Measurements from ENCODE around the gene BMP7.

Gene BMP7

DNA sequence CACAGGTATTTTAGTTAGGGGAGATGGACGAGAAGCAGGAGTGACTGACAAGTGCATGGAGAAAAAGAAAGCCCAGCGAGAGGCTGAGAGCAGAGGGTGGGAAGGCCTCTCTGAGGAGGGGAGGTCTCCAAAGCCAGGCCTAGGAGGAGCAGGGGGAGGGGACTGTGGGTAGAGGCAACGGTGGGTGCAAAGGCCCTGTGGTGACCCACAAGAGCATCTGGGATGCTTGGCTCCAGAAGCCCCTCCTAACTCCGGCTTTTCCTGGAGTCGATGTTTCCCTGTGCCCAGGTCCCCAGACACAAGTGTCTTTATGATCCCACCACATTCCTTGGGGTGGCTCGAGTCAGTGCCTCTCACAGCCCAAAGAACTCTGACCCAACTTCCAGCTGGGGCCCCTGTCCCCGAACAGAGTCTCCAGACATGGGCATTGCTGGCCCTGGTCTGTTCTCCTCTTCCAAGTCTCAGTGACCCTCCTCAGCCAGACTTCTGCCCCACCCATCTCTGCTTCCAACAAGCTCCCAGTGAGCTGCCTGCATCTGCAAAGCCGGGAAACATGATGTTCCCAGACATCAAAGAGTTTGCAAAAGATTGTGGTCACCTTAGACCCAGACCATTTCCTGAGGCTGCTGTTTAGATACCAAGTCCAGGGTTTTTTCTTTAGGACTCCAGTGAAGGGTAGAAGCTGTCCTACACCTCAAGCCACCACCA lies 11.1 kb upstream of the BMP7 start:
- Histone ChIP-seq H3K27me3 (ENCODE audit: control insufficient read depth in 1 of 2, insufficient read depth in 2 of 2, low read length in 2 of 2) (peaks cover 3 to 4% of the 10 kb centered on the region in 2 donors), H3K27ac (ENCODE audit: low read depth, low read length) (no peak overlapping the region), H3K4me1 (ENCODE audit: control insufficient read depth in 1 of 2, insufficient read depth in 2 of 2, low read length in 2 of 2) (no peaks in the 10 kb centered on the region), H3K9ac (ENCODE audit: low read depth in 1 of 2, low read length in 2 of 2) (no peak overlapping the region), H3K36me3 (ENCODE audit: control insufficient read depth in 1 of 2, insufficient read depth in 2 of 2, low read length in 2 of 2) (no peaks in the 10 kb centered on the region), H3K4me3 (ENCODE audit: low read depth in 1 of 2, low read length in 2 of 2) (no peak overlapping the region), H3K9me3 (ENCODE audit: control insufficient read depth in 1 of 2, low read length in 2 of 2) (no peaks in the 10 kb centered on the region)

DNA sequence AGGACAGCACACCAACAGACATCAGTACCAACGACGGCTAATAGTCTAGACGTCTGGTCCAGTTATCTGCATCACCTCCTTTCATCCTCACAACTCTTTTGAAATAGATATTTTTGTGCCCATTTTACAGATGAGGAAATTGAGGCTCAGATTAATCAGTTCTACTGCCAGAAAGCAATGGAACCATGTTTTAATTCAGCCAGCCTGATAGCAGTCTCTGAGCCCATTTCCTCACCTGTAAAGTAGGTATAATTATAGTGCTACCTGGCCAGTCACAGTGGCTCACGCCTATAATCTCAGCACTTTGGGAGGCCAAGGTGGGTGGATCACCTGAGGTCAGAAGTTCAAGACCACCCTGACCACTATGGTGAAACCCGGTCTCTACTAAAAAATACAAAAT lies 9.8 kb upstream of the BMP7 start:
- Histone ChIP-seq H3K27me3 (ENCODE audit: control insufficient read depth in 1 of 2, insufficient read depth in 2 of 2, low read length in 2 of 2) (peaks cover 3 to 4% of the 10 kb centered on the region in 2 donors), H3K4me3 (ENCODE audit: low read depth in 1 of 2, low read length in 2 of 2) (no peak overlapping the region)

DNA sequence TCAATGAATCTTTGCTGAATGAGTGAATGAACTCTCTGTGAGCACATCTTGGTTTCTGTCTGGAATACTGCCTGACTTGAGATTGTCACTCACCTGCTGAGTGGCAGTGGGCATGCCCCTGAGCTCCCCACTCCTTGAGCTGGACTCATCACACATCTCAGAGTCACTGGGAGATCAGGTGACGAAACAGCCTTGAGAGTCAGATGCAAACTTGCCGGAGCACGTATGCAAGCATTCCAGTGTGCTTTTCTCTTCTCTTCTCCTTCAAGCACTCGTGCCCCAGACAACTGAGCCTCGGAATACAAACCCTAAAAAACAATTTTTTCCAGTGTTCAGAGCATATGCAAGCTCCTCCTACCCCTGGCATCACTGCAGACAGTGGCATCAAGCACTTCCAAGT lies 9.4 kb upstream of the BMP7 start:
- no peak overlapping the region for H3K4me3 ChIP-seq (ENCODE audit: low read depth in 1 of 2, low read length in 2 of 2)
- H3K9me3 ChIP-seq (ENCODE audit: control insufficient read depth in 1 of 2, low read length in 2 of 2) = no peaks in the 10 kb centered on the region
- H3K36me3 ChIP-seq (ENCODE audit: control insufficient read depth in 1 of 2, insufficient read depth in 2 of 2, low read length in 2 of 2) = no peaks in the 10 kb centered on the region
- peaks cover 3 to 4% of the 10 kb centered on the region in 2 donors for H3K27me3 ChIP-seq (ENCODE audit: control insufficient read depth in 1 of 2, insufficient read depth in 2 of 2, low read length in 2 of 2)
- no peak overlapping the region for H3K9ac ChIP-seq (ENCODE audit: low read depth in 1 of 2, low read length in 2 of 2)
- no peak overlapping the region for H3K27ac ChIP-seq (ENCODE audit: low read depth, low read length)
- no peaks in the 10 kb centered on the region for H3K4me1 ChIP-seq (ENCODE audit: control insufficient read depth in 1 of 2, insufficient read depth in 2 of 2, low read length in 2 of 2)

More for the DNA sequence above, 9.8 kb upstream of the BMP7 start:
- no peak overlapping the region for H3K9ac ChIP-seq (ENCODE audit: low read depth in 1 of 2, low read length in 2 of 2)
- H3K9me3 ChIP-seq (ENCODE audit: control insufficient read depth in 1 of 2, low read length in 2 of 2) = no peaks in the 10 kb centered on the region
- no peaks in the 10 kb centered on the region for H3K4me1 ChIP-seq (ENCODE audit: control insufficient read depth in 1 of 2, insufficient read depth in 2 of 2, low read length in 2 of 2)
- no peaks in the 10 kb centered on the region for H3K36me3 ChIP-seq (ENCODE audit: control insufficient read depth in 1 of 2, insufficient read depth in 2 of 2, low read length in 2 of 2)
- H3K27ac ChIP-seq (ENCODE audit: low read depth, low read length) = no peak overlapping the region

DNA sequence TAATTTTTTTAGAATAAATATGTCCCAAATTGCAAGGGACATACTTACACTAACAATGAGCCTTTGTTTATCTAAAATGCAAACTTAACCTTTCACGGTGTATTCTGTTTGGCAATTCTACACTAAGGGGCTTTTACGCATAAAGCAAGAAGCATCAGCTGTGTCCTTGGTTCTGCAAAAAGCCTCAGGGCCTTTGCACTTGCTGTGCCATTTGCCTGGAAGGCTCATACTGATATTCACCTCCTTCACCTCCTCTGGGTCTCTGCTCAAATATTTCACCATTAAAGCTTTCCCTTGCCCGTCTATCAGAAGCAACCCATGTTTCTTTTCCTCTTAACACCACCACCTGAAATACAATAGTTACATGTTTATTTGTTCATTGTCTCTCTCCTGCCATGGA lies 8.9 kb upstream of the BMP7 start:
- H3K4me3 ChIP-seq (ENCODE audit: low read depth in 1 of 2, low read length in 2 of 2) = no peak overlapping the region

DNA sequence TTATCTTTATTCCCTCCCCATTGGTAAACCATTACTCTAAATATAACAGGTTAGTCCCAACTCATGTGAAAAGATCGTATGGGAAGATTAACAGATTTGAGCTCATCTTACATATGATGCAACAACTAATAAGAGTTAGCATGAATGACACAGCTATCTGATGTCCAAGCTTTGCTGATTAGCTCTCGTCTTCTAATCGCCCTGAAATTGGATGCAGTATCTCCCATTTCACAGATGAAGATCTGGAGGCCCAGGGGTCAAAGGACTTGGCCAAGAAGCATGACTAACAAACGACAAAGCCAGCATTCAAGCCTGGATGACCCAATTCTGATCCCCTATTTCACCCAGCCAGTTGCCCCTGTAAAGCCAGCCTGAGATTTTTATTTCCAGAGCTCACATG lies 8.4 kb upstream of the BMP7 start:
- no peak overlapping the region for H3K9ac ChIP-seq (ENCODE audit: low read depth in 1 of 2, low read length in 2 of 2)
- no peaks in the 10 kb centered on the region for H3K4me1 ChIP-seq (ENCODE audit: control insufficient read depth in 1 of 2, insufficient read depth in 2 of 2, low read length in 2 of 2)
- no peaks in the 10 kb centered on the region for H3K9me3 ChIP-seq (ENCODE audit: control insufficient read depth in 1 of 2, low read length in 2 of 2)
- H3K4me3 ChIP-seq (ENCODE audit: low read depth in 1 of 2, low read length in 2 of 2) = no peak overlapping the region
- H3K27ac ChIP-seq (ENCODE audit: low read depth, low read length) = no peak overlapping the region
- H3K27me3 ChIP-seq (ENCODE audit: control insufficient read depth in 1 of 2, insufficient read depth in 2 of 2, low read length in 2 of 2) = peaks cover 3 to 4% of the 10 kb centered on the region in 2 donors
- no peaks in the 10 kb centered on the region for H3K36me3 ChIP-seq (ENCODE audit: control insufficient read depth in 1 of 2, insufficient read depth in 2 of 2, low read length in 2 of 2)

More for the DNA sequence above, 8.9 kb upstream of the BMP7 start:
- Histone ChIP-seq H3K36me3 (ENCODE audit: control insufficient read depth in 1 of 2, insufficient read depth in 2 of 2, low read length in 2 of 2) (no peaks in the 10 kb centered on the region), H3K4me1 (ENCODE audit: control insufficient read depth in 1 of 2, insufficient read depth in 2 of 2, low read length in 2 of 2) (no peaks in the 10 kb centered on the region), H3K27ac (ENCODE audit: low read depth, low read length) (no peak overlapping the region), H3K9me3 (ENCODE audit: control insufficient read depth in 1 of 2, low read length in 2 of 2) (no peaks in the 10 kb centered on the region), H3K27me3 (ENCODE audit: control insufficient read depth in 1 of 2, insufficient read depth in 2 of 2, low read length in 2 of 2) (peaks cover 3 to 4% of the 10 kb centered on the region in 2 donors), H3K9ac (ENCODE audit: low read depth in 1 of 2, low read length in 2 of 2) (no peak overlapping the region)

- Histone ChIP-seq H3K4me3 (ENCODE audit: low read depth in 1 of 2, low read length in 2 of 2) (no peak overlapping the region), H3K27me3 (ENCODE audit: control insufficient read depth in 1 of 2, insufficient read depth in 2 of 2, low read length in 2 of 2) (peaks cover 3 to 4% of the 10 kb centered on the region in 2 donors), H3K36me3 (ENCODE audit: control insufficient read depth in 1 of 2, insufficient read depth in 2 of 2, low read length in 2 of 2) (no peaks in the 10 kb centered on the region), H3K4me1 (ENCODE audit: control insufficient read depth in 1 of 2, insufficient read depth in 2 of 2, low read length in 2 of 2) (no peaks in the 10 kb centered on the region), H3K9ac (ENCODE audit: low read depth in 1 of 2, low read length in 2 of 2) (no peak overlapping the region), H3K27ac (ENCODE audit: low read depth, low read length) (no peak overlapping the region), H3K9me3 (ENCODE audit: control insufficient read depth in 1 of 2, low read length in 2 of 2) (no peaks in the 10 kb centered on the region)
Observed at GRCh38 chr20:57274299-57274698, 7.9 kb upstream of the BMP7 start.

DNA sequence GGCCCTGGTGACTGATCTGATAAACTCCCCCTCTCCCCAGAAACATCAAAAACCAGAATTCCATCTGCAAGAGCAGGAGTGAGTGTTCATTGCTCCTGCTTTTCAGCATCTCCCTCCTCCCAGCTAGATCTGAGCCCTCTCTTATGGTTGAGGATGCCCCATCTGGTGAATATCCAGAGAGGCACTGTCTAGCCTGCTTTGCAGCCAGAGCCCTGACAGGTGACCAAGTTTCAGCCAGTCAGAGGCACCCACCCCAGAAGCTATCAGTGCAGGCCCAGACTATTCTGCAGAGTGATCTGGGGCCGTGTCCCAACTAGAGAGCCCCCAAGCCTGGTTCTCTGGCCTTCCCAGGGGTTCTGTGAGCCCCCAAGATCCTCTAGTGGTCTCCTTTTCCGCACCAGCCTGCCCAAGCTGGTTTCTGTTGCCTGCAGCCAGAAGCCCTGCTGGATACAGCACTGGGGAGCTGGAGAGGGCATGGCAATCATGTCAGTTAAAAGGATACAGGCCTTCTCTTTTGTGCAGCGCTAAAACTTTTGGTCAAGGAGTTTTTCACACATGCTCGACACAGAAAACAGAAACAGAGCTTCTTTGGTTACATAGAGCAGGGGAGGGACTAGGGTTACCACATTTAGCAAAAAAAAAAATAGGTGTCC lies 6.6 kb upstream of the BMP7 start:
- no peaks in the 10 kb centered on the region for H3K9me3 ChIP-seq (ENCODE audit: control insufficient read depth in 1 of 2, low read length in 2 of 2)
- H3K4me3 ChIP-seq (ENCODE audit: low read depth in 1 of 2, low read length in 2 of 2) = no peak overlapping the region
- no peaks in the 10 kb centered on the region for H3K4me1 ChIP-seq (ENCODE audit: control insufficient read depth in 1 of 2, insufficient read depth in 2 of 2, low read length in 2 of 2)
- H3K27ac ChIP-seq (ENCODE audit: low read depth, low read length) = no peak overlapping the region
- H3K36me3 ChIP-seq (ENCODE audit: control insufficient read depth in 1 of 2, insufficient read depth in 2 of 2, low read length in 2 of 2) = no peaks in the 10 kb centered on the region
- H3K27me3 ChIP-seq (ENCODE audit: control insufficient read depth in 1 of 2, insufficient read depth in 2 of 2, low read length in 2 of 2) = peaks cover 5 to 10% of the 10 kb centered on the region in 2 donors
- no peak overlapping the region for H3K9ac ChIP-seq (ENCODE audit: low read depth in 1 of 2, low read length in 2 of 2)

DNA sequence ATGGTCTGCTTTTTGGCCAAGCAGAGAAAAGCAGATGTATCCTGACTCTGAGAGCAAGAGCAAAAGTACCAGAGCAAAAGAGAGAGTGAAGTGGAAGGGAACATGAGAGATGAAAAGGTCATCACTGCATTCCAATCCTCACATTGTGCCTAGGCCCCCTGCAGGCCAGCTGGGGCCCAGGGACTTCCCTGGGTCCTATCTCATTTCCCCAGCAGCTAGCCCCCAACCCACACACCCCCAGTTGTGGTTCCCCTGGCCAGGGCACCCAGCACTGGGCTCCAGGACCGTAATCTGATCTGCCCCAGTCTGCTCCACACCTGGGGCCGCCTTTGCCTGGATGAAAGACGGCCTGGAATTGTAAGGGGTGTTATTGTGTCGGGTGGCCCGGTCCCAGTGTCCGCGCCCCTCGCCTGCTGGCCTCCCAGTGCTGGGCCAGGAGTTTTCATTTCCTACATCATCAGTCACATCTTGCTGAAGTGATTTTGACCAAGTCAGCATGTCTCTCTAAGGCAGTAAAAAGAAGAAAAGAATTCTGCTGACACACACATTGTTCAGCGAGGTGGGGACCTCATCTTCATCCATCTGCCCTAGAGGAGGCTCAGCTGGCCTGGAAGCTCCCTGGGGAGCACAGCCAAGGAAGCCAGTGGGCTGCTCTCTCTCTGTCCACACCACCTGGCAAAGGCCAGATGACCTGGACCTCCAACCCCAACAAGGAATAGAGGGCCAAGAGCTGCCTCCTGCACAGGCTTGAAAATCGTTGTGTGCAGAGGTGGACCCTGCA lies 4.0 kb upstream of the BMP7 start:
- H3K9me3 ChIP-seq (ENCODE audit: control insufficient read depth in 1 of 2, low read length in 2 of 2) = no peaks in the 10 kb centered on the region
- H3K4me3 ChIP-seq (ENCODE audit: low read depth in 1 of 2, low read length in 2 of 2) = no peak overlapping the region
- peaks cover 20 to 24% of the 10 kb centered on the region in 2 donors for H3K27me3 ChIP-seq (ENCODE audit: control insufficient read depth in 1 of 2, insufficient read depth in 2 of 2, low read length in 2 of 2)
- no peak overlapping the region for H3K9ac ChIP-seq (ENCODE audit: low read depth in 1 of 2, low read length in 2 of 2)
- no peaks in the 10 kb centered on the region for H3K36me3 ChIP-seq (ENCODE audit: control insufficient read depth in 1 of 2, insufficient read depth in 2 of 2, low read length in 2 of 2)
- no peaks in the 10 kb centered on the region for H3K4me1 ChIP-seq (ENCODE audit: control insufficient read depth in 1 of 2, insufficient read depth in 2 of 2, low read length in 2 of 2)
- H3K27ac ChIP-seq (ENCODE audit: low read depth, low read length) = no peak overlapping the region

DNA sequence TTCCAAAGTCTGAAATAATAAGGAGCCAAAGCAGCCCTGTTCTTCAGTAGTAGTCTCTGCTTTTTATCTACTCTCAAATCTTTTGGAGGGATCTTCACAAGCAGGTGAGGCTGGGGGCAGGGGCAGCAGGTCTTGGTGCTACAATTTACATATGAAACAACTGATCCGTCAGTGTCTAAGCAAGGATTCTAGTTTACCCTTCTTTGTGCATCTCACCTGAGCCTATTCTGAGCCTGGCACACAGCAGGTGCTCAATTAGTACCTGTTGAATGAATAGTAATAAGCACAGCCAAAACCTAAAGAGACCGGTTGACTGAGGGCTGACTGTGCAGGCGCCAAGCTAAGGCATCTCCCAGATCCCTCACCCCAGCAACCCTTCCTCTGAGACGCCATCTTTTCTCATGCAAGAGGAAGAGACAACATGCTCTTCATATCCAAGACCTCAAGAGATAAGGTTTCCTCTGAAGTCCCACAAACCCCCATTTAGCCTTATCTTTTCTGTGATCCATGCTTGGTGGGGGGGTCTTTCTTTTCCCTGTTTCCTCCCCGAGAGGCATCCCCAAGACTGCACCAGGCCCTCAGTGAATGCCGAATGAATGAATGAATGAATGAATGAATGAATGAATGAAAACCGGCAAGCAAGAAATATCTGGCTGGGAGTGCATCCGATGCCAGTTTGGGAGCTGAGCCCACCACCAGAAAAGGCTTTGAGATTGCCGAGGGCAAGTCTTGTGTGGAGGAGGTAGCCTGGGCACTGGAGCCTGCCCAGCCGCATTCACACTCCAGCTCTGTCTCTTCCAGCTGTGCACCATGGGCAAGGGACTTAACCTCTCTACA lies 2.9 kb upstream of the BMP7 start:
- H3K4me1 ChIP-seq (ENCODE audit: control insufficient read depth in 1 of 2, insufficient read depth in 2 of 2, low read length in 2 of 2) = no peaks in the 10 kb centered on the region
- H3K9ac ChIP-seq (ENCODE audit: low read depth in 1 of 2, low read length in 2 of 2) = no peak overlapping the region
- no peaks in the 10 kb centered on the region for H3K36me3 ChIP-seq (ENCODE audit: control insufficient read depth in 1 of 2, insufficient read depth in 2 of 2, low read length in 2 of 2)
- peaks cover 25 to 29% of the 10 kb centered on the region in 2 donors for H3K27me3 ChIP-seq (ENCODE audit: control insufficient read depth in 1 of 2, insufficient read depth in 2 of 2, low read length in 2 of 2)
- no peak overlapping the region for H3K4me3 ChIP-seq (ENCODE audit: low read depth in 1 of 2, low read length in 2 of 2)
- no peaks in the 10 kb centered on the region for H3K9me3 ChIP-seq (ENCODE audit: control insufficient read depth in 1 of 2, low read length in 2 of 2)
- no peak overlapping the region for H3K27ac ChIP-seq (ENCODE audit: low read depth, low read length)

All from duodenal mucosa (tissue), 2 donors.